Stomach (tissue), 9 donors: ENCODE results near the gene ST14. TPM values are rescaled to one million over a fixed set of nuclear protein-coding genes. Genes with fewer than 3 reads are reported as not detected.

ENCODE experiments used
- DNase-seq, 2 donors: peaks; one replicate each; pipeline versions ENCODE4 v3.0.0 to v3.0.0-alpha.2; 2013 to 2019
- H3K27ac ChIP-seq, 5 donors: fragments of 200-600 bp in 4 of 5; sonication (generic) in 4 of 5; one replicate each; pipeline ENCODE4 v1.5.1; 2013 to 2019; ENCODE audit warnings: mild to moderate bottlenecking in 1 of 5, moderate library complexity in 1 of 5
- H3K27me3 ChIP-seq, 3 donors: fragments of 200-600 bp; sonication (generic); one replicate each; pipeline ENCODE4 v1.5.1; 2017 to 2019; ENCODE audit warnings: mixed run types in 1 of 3
- H3K36me3 ChIP-seq, 4 donors: fragments of 200-600 bp; sonication (generic); 1 replicate in 3 of 4; 2 replicates in 1 of 4; pipeline ENCODE4 v1.5.1; 2016 to 2019
- H3K4me1 ChIP-seq, 4 donors: fragments of 200-600 bp; sonication (generic); one replicate each; pipeline ENCODE4 v1.5.1; 2016 to 2019
- H3K4me3 ChIP-seq, 4 donors: fragments of 200-600 bp; sonication (generic) in 3 of 4; one replicate each; pipeline ENCODE4 v1.5.1; 2016 to 2019; ENCODE audit warnings: mild to moderate bottlenecking in 1 of 4
- H3K9me3 ChIP-seq, 4 donors: fragments of 200-600 bp; sonication (generic); one replicate each; pipeline ENCODE4 v1.5.1; 2016 to 2019
- EP300 ChIP-seq: sonication (generic); formaldehyde crosslinking; IDR thresholded peaks from one replicate; pipeline ENCODE4 v1.6.1; 2017; ENCODE audit warnings: antibody characterized with exemption
- POLR2A ChIP-seq, 4 donors: fragments of 450-650 bp; IDR thresholded peaks; one replicate each; pipeline ENCODE4 v1.6.1; 2016; ENCODE audit warnings: antibody characterized with exemption in 4 of 4, control low read depth in 2 of 4, mild to moderate bottlenecking in 1 of 4, moderate library complexity in 1 of 4
- POLR2AphosphoS5 ChIP-seq, 3 donors: sonication (generic); formaldehyde crosslinking; IDR thresholded peaks; one replicate each; pipeline ENCODE4 v1.6.1; 2016; ENCODE audit warnings: antibody characterized with exemption in 3 of 3
- WGBS, 5 donors: extraction: QIAGEN DNeasy Blood & Tissue Kit in 3 of 5; methylation state at CpG; one replicate each; pipeline versions ENCODE4 v1.1.5 to v1.1.7; 2013 to 2018; 5-methylcytosine and 5-hydroxymethylcytosine counted together
- intact Hi-C: fragments of 100-400 bp; cut with DNase I; formaldehyde crosslinking; loops from one replicate; pipeline ENCODE4 v1.15.1; 2023; ENCODE audit warnings: low total_unique reads
- polyA plus RNA-seq, 3 donors: library from polyadenylated mRNA; stranded (reverse); fragments of 200-250 nt; gene quantifications; one replicate each; pipeline ENCODE4 v1.2.3, GENCODE V29; 2013
- total RNA-seq, 5 donors: library from RNA; depleted of rRNA; stranded (reverse); fragments of >200 nt; gene quantifications; one replicate each; pipeline versions ENCODE4 v1.1.0 to v1.2.3, GENCODE V29; 2014 to 2016
- TF ChIP-seq, protein P1 (sequence below), 7 experiments: fragments of 450-650 bp in 4 of 7; fragments of 200-600 bp in 3 of 7; sonication (generic) in 3 of 7; IDR thresholded peaks; one replicate each; pipeline ENCODE4 v1.5.1; 2016 to 2019; ENCODE audit warnings: antibody characterized with exemption in 7 of 7, control low read depth in 2 of 7, mild to moderate bottlenecking in 1 of 7
- donor health status: healthy with polysubstance abuse.
- donor health status: Bipolar disorder and iron deficiency.
- donor health status: healthy.

ST14 gene
- total and polyA plus RNA-seq, 8 donors = 12.4 to 380 (median 50.0) TPM

DNA sequence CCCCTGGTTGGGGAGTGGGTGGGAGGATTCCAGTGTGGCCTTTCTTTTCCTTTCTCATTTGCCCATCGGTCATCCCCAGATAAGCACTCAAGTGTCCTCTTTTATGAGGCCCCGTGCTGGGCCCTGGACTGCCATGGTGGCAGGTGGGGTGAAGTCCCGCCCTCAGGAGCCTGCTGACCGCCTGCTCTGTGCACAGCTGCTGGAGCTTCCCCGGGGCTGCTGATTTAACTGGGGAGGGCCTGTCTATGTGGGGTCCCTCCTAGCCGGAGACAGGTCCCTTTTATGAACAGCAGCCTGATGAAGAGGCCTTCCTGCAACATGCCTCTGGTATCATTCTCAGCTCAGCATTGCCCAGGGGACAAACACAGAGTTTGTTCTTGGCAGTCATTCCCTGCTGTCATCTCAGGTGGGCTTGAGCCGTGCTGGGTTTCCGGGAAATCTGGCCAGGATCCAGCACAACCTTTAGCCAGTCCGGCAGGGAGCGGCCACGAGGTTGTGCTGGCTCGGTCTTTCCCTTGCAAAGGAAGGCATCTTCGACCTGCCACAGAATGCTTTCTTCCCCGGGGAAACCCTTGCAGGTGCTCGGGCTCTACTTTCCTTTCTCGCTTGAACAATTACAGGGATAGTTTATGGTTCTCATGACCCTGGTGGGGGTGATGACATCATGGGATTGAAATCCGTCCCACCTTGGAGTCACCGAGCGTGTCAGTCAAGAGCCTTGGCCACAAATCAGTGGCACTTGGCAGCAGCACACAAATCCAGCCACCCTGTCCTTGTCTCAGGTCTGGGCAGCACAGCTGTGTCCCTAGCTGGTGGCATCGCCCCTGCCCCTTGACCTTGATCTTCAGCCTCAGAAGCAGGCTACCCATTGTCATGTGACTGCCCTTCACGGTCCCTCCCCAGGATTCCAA is 20.1 kb downstream of the ST14 start:
- no peaks in the 10 kb centered on the region for H3K27me3 ChIP-seq
- no peak for DNase-seq
- intact Hi-C loops = no loop called here
- peak overlapping the region; percentile 48 to 84 (median 71) for H3K27ac ChIP-seq
- peaks cover 36 to 56% (median 42%) of the 10 kb centered on the region in 4 donors for H3K4me1 ChIP-seq
- TF ChIP-seq POLR2AphosphoS5 (IDR thresholded peaks at IDR 0.05) (no peak), EP300 (no peak), POLR2A (IDR thresholded peaks at IDR 0.05) (no peak)
- TF ChIP-seq, protein P1, sequence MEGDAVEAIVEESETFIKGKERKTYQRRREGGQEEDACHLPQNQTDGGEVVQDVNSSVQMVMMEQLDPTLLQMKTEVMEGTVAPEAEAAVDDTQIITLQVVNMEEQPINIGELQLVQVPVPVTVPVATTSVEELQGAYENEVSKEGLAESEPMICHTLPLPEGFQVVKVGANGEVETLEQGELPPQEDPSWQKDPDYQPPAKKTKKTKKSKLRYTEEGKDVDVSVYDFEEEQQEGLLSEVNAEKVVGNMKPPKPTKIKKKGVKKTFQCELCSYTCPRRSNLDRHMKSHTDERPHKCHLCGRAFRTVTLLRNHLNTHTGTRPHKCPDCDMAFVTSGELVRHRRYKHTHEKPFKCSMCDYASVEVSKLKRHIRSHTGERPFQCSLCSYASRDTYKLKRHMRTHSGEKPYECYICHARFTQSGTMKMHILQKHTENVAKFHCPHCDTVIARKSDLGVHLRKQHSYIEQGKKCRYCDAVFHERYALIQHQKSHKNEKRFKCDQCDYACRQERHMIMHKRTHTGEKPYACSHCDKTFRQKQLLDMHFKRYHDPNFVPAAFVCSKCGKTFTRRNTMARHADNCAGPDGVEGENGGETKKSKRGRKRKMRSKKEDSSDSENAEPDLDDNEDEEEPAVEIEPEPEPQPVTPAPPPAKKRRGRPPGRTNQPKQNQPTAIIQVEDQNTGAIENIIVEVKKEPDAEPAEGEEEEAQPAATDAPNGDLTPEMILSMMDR (IDR thresholded peaks at IDR 0.05) = no peak
- H3K4me3 ChIP-seq = no peak overlapping the region
- H3K9me3 ChIP-seq = peaks cover 0 to 8% (median 0%) of the 10 kb centered on the region in 4 donors
- WGBS, 5 donors = 57 to 69% (median 61%) methylated on average over 21 of the region's 21 CpGs
- no peaks in the 10 kb centered on the region for H3K36me3 ChIP-seq

DNA sequence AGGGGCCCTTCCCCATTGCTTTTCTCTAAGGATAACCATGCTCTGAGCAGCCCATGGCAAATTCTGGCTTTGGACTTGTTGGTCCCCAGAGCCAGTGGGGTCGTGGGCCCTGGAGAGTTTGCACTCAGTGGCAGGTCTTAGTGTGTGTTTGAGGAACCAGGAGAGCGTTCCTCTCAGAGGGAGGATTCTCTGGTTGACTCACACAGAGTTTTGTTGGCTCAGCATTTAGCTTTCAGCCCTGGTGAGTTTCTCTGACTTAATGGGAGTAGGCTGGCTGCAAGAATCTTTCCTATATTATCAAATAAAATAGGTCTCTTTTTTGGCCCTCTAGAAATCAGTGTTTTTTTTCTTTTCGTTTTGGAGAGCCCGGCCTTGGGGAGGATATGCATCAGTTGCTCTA is 20.9 kb downstream of the ST14 start:
- H3K27ac ChIP-seq = peak overlapping the region; percentile 46 to 84 (median 71)
- DNase-seq = peak in 1 of 2 donors; percentile 60
- WGBS, 5 donors = 40 to 63% (median 54%) methylated on average over 4 of the region's 4 CpGs
- H3K9me3 ChIP-seq = no peaks in the 10 kb centered on the region
- intact Hi-C loops = no loop called here
- TF ChIP-seq EP300 = no peak
- TF ChIP-seq, protein P1 (IDR thresholded peaks at IDR 0.05) = no peak
- TF ChIP-seq POLR2AphosphoS5 (IDR thresholded peaks at IDR 0.05) = no peak
- no peak for TF ChIP-seq POLR2A (IDR thresholded peaks at IDR 0.05)
- no peaks in the 10 kb centered on the region for H3K36me3 ChIP-seq
- no peak overlapping the region for H3K4me3 ChIP-seq
- peaks cover 36 to 56% (median 42%) of the 10 kb centered on the region in 4 donors for H3K4me1 ChIP-seq
- no peaks in the 10 kb centered on the region for H3K27me3 ChIP-seq

DNA sequence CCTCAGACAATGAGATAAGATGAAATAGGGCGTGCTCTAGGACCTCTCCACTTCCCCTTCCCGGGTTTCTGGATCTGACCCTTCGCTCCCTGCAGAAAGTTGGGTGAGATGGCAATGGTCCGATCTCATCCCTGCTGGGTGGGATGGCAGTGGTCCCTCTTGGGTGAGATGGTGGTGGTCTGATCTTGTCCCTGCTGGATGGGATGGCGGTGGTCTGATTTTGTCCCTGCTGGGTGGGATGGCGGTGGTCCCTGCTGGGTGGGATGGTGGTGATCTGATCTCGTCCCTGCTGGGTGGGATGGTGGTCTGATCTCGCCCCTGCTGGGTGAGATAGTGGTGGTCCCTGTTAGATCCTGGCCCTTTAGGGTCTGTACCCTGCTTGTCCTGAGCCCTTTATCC is 21.3 kb downstream of the ST14 start:
- peaks cover 36 to 56% (median 42%) of the 10 kb centered on the region in 4 donors for H3K4me1 ChIP-seq
- 64 to 75% (median 71%) methylated on average over 8 of the region's 8 CpGs for WGBS, 5 donors
- H3K36me3 ChIP-seq = no peaks in the 10 kb centered on the region
- H3K27ac ChIP-seq = peak overlapping the region; percentile 46 to 84 (median 71)
- DNase-seq = no peak
- no peaks in the 10 kb centered on the region for H3K27me3 ChIP-seq
- intact Hi-C loops = no loop called here
- no peaks in the 10 kb centered on the region for H3K9me3 ChIP-seq
- H3K4me3 ChIP-seq = no peak overlapping the region
- TF ChIP-seq POLR2AphosphoS5 (IDR thresholded peaks at IDR 0.05) = no peak
- no peak for TF ChIP-seq EP300
- no peak for TF ChIP-seq POLR2A (IDR thresholded peaks at IDR 0.05)
- TF ChIP-seq, protein P1 (IDR thresholded peaks at IDR 0.05) = no peak

DNA sequence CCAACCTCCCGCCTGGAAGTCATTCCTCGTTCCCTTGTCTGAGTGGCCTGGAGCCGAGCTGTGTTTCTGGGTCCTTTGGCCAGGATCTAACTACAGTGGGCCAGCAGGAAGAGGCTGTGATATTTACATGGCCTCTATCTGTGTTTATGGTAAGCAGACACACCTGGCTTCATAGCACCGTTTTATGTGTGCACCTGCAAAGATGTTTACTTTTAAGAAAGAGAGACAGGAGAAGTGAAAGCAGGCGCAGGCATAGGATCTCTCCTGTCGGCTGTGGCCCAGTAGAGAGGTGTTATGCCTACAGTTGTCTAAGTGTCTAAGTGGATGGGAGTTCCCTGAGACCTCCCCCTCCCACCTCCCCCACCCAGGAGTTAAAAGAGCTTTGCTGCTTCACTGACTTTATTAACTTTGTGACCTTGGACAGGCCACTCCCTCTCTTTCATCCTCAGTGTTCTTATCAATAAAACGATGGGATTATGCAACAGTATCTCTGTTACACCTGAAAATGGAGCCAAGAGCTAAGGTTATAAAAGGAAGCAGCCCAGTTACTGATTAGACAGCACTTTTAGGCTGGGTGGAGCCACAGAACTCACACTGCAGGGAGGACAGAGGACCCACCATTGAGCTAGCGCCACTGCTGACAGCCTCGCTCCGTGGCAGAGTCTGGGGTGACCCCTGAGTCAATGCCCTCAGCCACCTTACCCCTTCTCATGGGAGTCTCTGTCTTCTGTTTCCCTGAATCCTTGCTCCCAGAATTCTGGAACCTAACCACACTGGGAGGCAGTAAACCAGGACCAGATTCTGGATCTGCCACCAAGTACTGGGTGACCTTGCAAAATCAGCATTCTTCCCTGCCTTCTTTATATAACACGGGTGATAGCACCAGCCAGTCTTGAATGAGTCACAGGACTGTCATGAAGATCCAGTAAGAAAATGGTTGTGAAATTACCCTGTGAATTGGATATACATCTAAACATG is 22.0 kb downstream of the ST14 start:
- WGBS, 5 donors = 21 to 45% (median 27%) methylated on average over 11 of the region's 11 CpGs
- Histone ChIP-seq H3K27ac (peak overlapping the region; percentile 63 to 85 (median 75)), H3K36me3 (no peaks in the 10 kb centered on the region), H3K4me3 (no peak overlapping the region), H3K9me3 (no peaks in the 10 kb centered on the region), H3K27me3 (no peaks in the 10 kb centered on the region), H3K4me1 (peaks cover 36 to 56% (median 42%) of the 10 kb centered on the region in 4 donors)
- TF ChIP-seq POLR2AphosphoS5 (IDR thresholded peaks at IDR 0.05) = peak in 2 of 3 donors; percentile 10 to 44
- TF ChIP-seq POLR2A (IDR thresholded peaks at IDR 0.05) = no peak
- DNase-seq = peak; percentile 56 to 75
- intact Hi-C loops = no loop called here
